ENCODE results near the gene RAB22A. TPM values are rescaled to one million over a fixed set of nuclear protein-coding genes. Genes with fewer than 3 reads are reported as not detected.

The RAB22A gene
- total RNA-seq, 1 experiment from 2014 or later = 18.4 TPM

DNA sequence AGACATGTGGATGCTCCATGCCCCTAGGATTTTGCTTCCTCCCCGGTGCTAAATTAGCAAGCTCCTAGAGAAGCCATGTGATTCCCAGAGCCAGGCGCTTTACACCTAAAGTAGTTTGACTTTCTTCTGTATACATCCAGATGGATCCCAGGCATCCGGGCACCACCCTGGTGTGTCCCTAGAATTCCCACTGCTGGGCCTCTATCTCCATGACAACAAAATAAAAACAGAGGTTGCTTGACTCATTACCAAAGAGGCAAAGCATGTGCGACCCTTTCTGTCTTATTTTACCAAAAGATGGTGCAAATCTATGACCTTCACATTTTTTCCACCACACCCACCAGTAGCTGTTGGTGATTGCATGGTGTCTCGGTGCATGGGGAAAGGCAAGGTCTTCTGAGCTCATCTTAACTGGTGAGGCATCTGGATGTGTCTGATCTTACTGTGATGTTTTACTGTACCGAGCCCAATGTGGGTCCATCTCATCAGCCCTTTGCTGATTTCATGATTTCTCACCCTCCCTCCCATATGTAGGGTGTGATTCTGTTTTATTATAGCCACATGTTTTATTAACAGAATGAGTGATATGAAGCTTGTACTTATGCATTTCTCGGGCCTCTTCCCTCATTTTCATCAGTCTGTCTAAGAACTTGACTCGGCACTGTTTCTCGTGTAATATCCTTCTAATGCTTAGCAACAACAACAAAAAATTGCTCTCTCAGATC, 52.1 kb downstream of the RAB22A start:
- no TSS peak for BruUV-seq (replicated peaks)
- POLR2A ChIA-PET = interaction anchor here (0.7 to 2.0 kb wide), 4 partner anchors 9 to 801 kb away, joined by 3 to 6 read pairs (median 3); partner anchors contain the start of gene PCK1
- no peaks in the 10 kb centered on the region for H3K4me1 Mint-ChIP-seq (ENCODE audit: insufficient read depth, unreplicated experiment)
- peaks cover 68% of the 10 kb centered on the region for H3K36me3 Mint-ChIP-seq (ENCODE audit: insufficient read depth, unreplicated experiment)
- no peaks in the 10 kb centered on the region for H3K9me3 Mint-ChIP-seq (ENCODE audit: unreplicated experiment)
- intact Hi-C loops (cut with micrococcal nuclease) = no loop called here
- TF ChIP-seq, protein P1, sequence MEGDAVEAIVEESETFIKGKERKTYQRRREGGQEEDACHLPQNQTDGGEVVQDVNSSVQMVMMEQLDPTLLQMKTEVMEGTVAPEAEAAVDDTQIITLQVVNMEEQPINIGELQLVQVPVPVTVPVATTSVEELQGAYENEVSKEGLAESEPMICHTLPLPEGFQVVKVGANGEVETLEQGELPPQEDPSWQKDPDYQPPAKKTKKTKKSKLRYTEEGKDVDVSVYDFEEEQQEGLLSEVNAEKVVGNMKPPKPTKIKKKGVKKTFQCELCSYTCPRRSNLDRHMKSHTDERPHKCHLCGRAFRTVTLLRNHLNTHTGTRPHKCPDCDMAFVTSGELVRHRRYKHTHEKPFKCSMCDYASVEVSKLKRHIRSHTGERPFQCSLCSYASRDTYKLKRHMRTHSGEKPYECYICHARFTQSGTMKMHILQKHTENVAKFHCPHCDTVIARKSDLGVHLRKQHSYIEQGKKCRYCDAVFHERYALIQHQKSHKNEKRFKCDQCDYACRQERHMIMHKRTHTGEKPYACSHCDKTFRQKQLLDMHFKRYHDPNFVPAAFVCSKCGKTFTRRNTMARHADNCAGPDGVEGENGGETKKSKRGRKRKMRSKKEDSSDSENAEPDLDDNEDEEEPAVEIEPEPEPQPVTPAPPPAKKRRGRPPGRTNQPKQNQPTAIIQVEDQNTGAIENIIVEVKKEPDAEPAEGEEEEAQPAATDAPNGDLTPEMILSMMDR (IDR thresholded peaks at IDR 0.05; ENCODE audit: unreplicated experiment) = no peak
- CTCF ChIA-PET = interaction anchor here (0.6 to 1.4 kb wide), 8 partner anchors 13 to 1969 kb away, joined by 3 to 8 read pairs (median 3); no protein-coding TSS in a partner anchor
- H3K27ac Mint-ChIP-seq (ENCODE audit: low read depth, unreplicated experiment) = no peak overlapping the region
- H3K27me3 Mint-ChIP-seq (ENCODE audit: insufficient read depth, unreplicated experiment) = no peaks in the 10 kb centered on the region
- peak; percentile 1 for DNase-seq (ENCODE audit: unreplicated experiment)
- H3K4me3 Mint-ChIP-seq (ENCODE audit: unreplicated experiment) = no peak overlapping the region

DNA sequence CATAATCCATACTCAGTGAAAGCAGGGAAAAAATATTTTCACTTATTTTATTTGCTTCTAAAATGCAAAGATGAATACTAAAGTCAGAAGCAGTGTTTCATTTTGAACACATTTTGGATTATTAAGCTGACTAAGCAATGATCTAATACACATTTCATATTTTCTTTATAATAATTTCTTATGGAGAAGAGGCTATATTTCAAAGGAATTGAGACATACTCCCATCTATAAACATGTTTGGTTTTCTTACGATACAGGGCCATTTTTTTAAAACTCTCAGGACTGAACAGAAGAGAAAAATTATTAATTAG, 52.6 kb downstream of the RAB22A start:
- POLR2A ChIA-PET = interaction anchor here (2.0 kb wide), 1 partner anchor 9 kb away, joined by 6 read pairs; no protein-coding TSS in a partner anchor
- no peak for DNase-seq (ENCODE audit: unreplicated experiment)
- CTCF ChIA-PET = interaction anchor here (0.8 kb wide), 1 partner anchor 23 kb away, joined by 3 read pairs; no protein-coding TSS in a partner anchor
- Mint-ChIP-seq H3K27ac (ENCODE audit: low read depth, unreplicated experiment) (no peak overlapping the region), H3K36me3 (ENCODE audit: insufficient read depth, unreplicated experiment) (peaks cover 68% of the 10 kb centered on the region), H3K4me1 (ENCODE audit: insufficient read depth, unreplicated experiment) (no peaks in the 10 kb centered on the region), H3K9me3 (ENCODE audit: unreplicated experiment) (no peaks in the 10 kb centered on the region), H3K27me3 (ENCODE audit: insufficient read depth, unreplicated experiment) (no peaks in the 10 kb centered on the region), H3K4me3 (ENCODE audit: unreplicated experiment) (no peak overlapping the region)
- intact Hi-C loops (cut with micrococcal nuclease) = no loop called here
- TF ChIP-seq, protein P1 (IDR thresholded peaks at IDR 0.05; ENCODE audit: unreplicated experiment) = no peak
- no TSS peak for BruUV-seq (replicated peaks)

DNA sequence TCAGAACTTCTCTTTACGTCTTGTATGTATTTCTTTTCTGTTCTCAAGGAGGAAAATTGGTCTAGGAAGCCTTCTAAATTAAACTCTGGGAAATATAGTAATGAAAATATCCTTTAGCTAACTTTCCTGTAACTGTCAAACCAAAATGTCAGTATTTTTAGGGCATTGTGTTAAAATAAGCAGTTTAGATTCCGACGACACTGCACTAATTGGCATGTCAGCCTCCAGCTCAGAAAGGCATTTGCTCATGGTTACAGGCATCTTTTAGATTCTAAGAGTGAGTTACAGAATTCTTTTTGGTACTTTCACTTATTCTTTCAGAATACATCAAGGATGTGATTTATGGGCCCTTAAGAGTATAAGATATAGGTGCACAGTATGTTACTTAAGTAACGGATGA, 53.5 kb downstream of the RAB22A start:
- Mint-ChIP-seq H3K9me3 (ENCODE audit: unreplicated experiment) (no peaks in the 10 kb centered on the region), H3K27me3 (ENCODE audit: insufficient read depth, unreplicated experiment) (no peaks in the 10 kb centered on the region), H3K36me3 (ENCODE audit: insufficient read depth, unreplicated experiment) (peaks cover 68% of the 10 kb centered on the region), H3K27ac (ENCODE audit: low read depth, unreplicated experiment) (no peak overlapping the region), H3K4me1 (ENCODE audit: insufficient read depth, unreplicated experiment) (no peaks in the 10 kb centered on the region), H3K4me3 (ENCODE audit: unreplicated experiment) (no peak overlapping the region)
- DNase-seq (ENCODE audit: unreplicated experiment) = no peak
- no TSS peak for BruUV-seq (replicated peaks)
- intact Hi-C loops (cut with micrococcal nuclease) = no loop called here
- TF ChIP-seq, protein P1 (IDR thresholded peaks at IDR 0.05; ENCODE audit: unreplicated experiment) = no peak
- CTCF ChIA-PET = interaction anchor here (1.4 kb wide), 1 partner anchor 125 kb away, joined by 5 read pairs; no protein-coding TSS in a partner anchor
- POLR2A ChIA-PET = interaction anchor here (1.2 to 2.0 kb wide), 2 partner anchors 10 to 26 kb away, joined by 4 to 6 read pairs; partner anchors contain the start of gene VAPB

DNA sequence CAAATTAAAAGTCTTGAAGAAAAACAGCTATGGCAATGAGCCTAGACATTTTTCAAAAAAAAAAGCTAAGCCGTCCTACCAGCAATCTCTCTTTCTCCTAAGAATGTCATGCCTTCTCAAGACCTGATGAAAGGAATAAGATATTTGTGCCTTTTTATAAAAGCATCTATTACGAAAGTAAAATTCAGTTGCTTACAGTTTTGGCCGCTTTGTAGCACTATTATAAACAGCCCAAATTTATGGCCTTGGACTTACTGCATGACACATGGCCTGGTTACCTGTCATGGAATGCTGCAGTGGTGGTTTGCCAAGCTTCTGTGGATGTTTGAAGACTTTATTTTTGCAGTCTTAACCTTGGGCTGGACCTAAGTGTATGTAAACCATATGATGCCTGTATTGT, 57.4 kb downstream of the RAB22A start:
- H3K4me3 Mint-ChIP-seq (ENCODE audit: unreplicated experiment) = no peak overlapping the region
- no peaks in the 10 kb centered on the region for H3K27me3 Mint-ChIP-seq (ENCODE audit: insufficient read depth, unreplicated experiment)
- H3K27ac Mint-ChIP-seq (ENCODE audit: low read depth, unreplicated experiment) = no peak overlapping the region
- no TSS peak for BruUV-seq (replicated peaks)
- no peaks in the 10 kb centered on the region for H3K4me1 Mint-ChIP-seq (ENCODE audit: insufficient read depth, unreplicated experiment)
- H3K9me3 Mint-ChIP-seq (ENCODE audit: unreplicated experiment) = no peaks in the 10 kb centered on the region
- TF ChIP-seq, protein P1 (IDR thresholded peaks at IDR 0.05; ENCODE audit: unreplicated experiment) = no peak
- H3K36me3 Mint-ChIP-seq (ENCODE audit: insufficient read depth, unreplicated experiment) = peaks cover 45% of the 10 kb centered on the region
- ChIA-PET CTCF (interaction anchor here (0.7 to 1.6 kb wide), 2 partner anchors 22 to 80 kb away, joined by 3 to 4 read pairs; no protein-coding TSS in a partner anchor), POLR2A (interaction anchor here (0.9 kb wide), 1 partner anchor 22 kb away, joined by 4 read pairs; the partner anchor contains the start of gene VAPB)
- intact Hi-C loops (cut with micrococcal nuclease) = no loop called here
- DNase-seq (ENCODE audit: unreplicated experiment) = no peak
